HG03039 (cell line): ENCODE measurements around the gene PCLO.
A peak's percentile ranks its signal among the peaks of the same experiment; 100 is the strongest.

Experiments used
- ATAC-seq: cut with Tn5 transposase; IDR thresholded peaks from one replicate; pipeline ENCODE4 v1.9.1; 2021; ENCODE audit warnings: mild to moderate bottlenecking, moderate library complexity; ENCODE audit not compliant: unreplicated experiment

The PCLO gene

GRCh38 chr7:83162402-83163256, at the start of gene PCLO:
Gene PCLO, minus strand, starts transcription at chr7:83162884. Its CDS starts 292 bp downstream, at chr7:83162592.
- ATAC-seq, result peak; percentile 95

- ATAC-seq, result no peak
Observed at GRCh38 chr7:83211685-83212084, 49.0 kb upstream of the PCLO start.

- ATAC-seq, result no peak
Observed at GRCh38 chr7:83210479-83210878, 47.8 kb upstream of the PCLO start.

- no peak for ATAC-seq
Observed at GRCh38 chr7:83204715-83205114, 42.0 kb upstream of the PCLO start.

- no peak for ATAC-seq
Observed at GRCh38 chr7:83201355-83201754, 38.7 kb upstream of the PCLO start.

- no peak for ATAC-seq
Observed at GRCh38 chr7:83190659-83191389, 28.1 kb upstream of the PCLO start.

- ATAC-seq, result no peak
Observed at GRCh38 chr7:83178796-83179195, 16.1 kb upstream of the PCLO start.

GRCh38 chr7:83178066-83178465, 15.4 kb upstream of the PCLO start:
- ATAC-seq, result no peak

GRCh38 chr7:83173664-83174063, 11.0 kb upstream of the PCLO start:
- no peak for ATAC-seq

GRCh38 chr7:83166781-83167180, 4.1 kb upstream of the PCLO start:
- ATAC-seq, result no peak

- no peak for ATAC-seq
Observed at GRCh38 chr7:83161899-83162401, 734 bp downstream of the PCLO start.

GRCh38 chr7:83161186-83161585, 1.5 kb downstream of the PCLO start:
- no peak for ATAC-seq

- ATAC-seq, result no peak
Observed at GRCh38 chr7:83159731-83160130, 3.0 kb downstream of the PCLO start.

GRCh38 chr7:83156006-83156405, 6.7 kb downstream of the PCLO start:
- ATAC-seq, result no peak

- ATAC-seq, result no peak
Observed at GRCh38 chr7:83155407-83155806, 7.3 kb downstream of the PCLO start.

GRCh38 chr7:83153419-83153818, 9.3 kb downstream of the PCLO start:
- no peak for ATAC-seq

GRCh38 chr7:83150310-83150709, 12.4 kb downstream of the PCLO start:
- no peak for ATAC-seq

- ATAC-seq, result no peak
Observed at GRCh38 chr7:83149466-83149865, 13.2 kb downstream of the PCLO start.

- no peak for ATAC-seq
Observed at GRCh38 chr7:83148776-83149175, 13.9 kb downstream of the PCLO start.

- ATAC-seq, result no peak
Observed at GRCh38 chr7:83143107-83143506, 19.6 kb downstream of the PCLO start.

GRCh38 chr7:83142365-83142764, 20.3 kb downstream of the PCLO start:
- no peak for ATAC-seq

- no peak for ATAC-seq
Observed at GRCh38 chr7:83141927-83142326, 20.8 kb downstream of the PCLO start.
